Measurements from ENCODE around the gene TFB2M.

- no peak for TF ChIP-seq BHLHE40 (IDR thresholded peaks at IDR 0.05; ENCODE audit: borderline replicate concordance in 1 of 2, low read depth in 2 of 2, low read length in 1 of 2)
- no peak for TF ChIP-seq CTCF (IDR thresholded peaks at IDR 0.05 in 2 of 3, conservative IDR thresholded peaks at IDR 0.05 in 1 of 3; ENCODE audit: control insufficient read depth in 2 of 3, extremely low read depth in 1 of 3, insufficient read depth in 1 of 3, low read depth in 3 of 3, low read length in 3 of 3)
- no peak for TF ChIP-seq POLR2A (IDR thresholded peaks at IDR 0.05; ENCODE audit: low read depth, low read length)
- TF ChIP-seq ZBTB11 (CRISPR knock-in tag; IDR thresholded peaks at IDR 0.05) = no peak
- no peak for TF ChIP-seq CHD2 (IDR thresholded peaks at IDR 0.05; ENCODE audit: borderline replicate concordance, low read depth, low read length)
- TF ChIP-seq YY1 (IDR thresholded peaks at IDR 0.05; ENCODE audit: low read depth, low read length) = no peak
These were observed 5.9 kb upstream of the TFB2M start for GRCh38 chr1:246571953-246572352.
